ENCODE results near the gene FAM53A. TPM values are rescaled to one million over a fixed set of nuclear protein-coding genes. Genes with fewer than 3 reads are reported as not detected.

Gene FAM53A
- total and polyA plus RNA-seq, 10 of the 15 experiments (the other 5 are each of a cell fraction or from before 2014, with no cell fraction given): 0.02 to 0.87 (median 0.38) TPM; not detected in 2

DNA sequence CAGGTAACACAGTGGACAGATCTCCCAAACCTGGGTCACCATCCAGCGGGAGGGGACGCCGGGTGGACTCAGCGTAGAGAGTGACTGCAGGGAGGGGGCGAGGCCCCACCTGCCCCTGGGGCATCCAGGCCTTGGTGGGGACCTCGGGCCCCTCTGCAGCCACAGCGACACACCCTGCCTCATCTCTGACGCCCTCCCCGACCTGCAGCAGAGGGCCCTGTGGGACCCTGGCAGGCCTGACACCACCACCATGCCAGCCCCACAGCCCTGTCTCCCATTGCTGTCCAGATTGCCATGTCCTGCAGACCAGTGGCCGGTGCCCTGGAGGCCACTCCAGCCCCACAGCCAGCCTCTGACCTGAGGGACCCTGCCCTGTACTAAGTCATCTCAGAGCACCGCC is 45.2 kb downstream of the FAM53A start:
- no peak overlapping the region for H2AFZ ChIP-seq (ENCODE audit: control insufficient read depth, low read depth, low read length)
- H3K9ac ChIP-seq (ENCODE audit: control insufficient read depth, insufficient read depth, low read length): no peak overlapping the region
- WGBS (ENCODE audit: insufficient coverage, insufficient replicate concordance, low lambda C conversion rate, missing lambda C conversion rate): 42% methylated on average over 11 of the region's 11 CpGs
- H3K36me3 ChIP-seq (ENCODE audit: control insufficient read depth in 2 of 2, insufficient read depth in 2 of 2, low read length in 1 of 2): no peaks in the 10 kb centered on the region
- no peak overlapping the region for H3K4me3 ChIP-seq
- ChIA-PET POLR2A (no interaction called here), SMC1A (ENCODE audit: uncharacterized antibody, unreplicated experiment) (no interaction called here), RAD21 (ENCODE audit: unreplicated experiment) (no interaction called here), CTCF (no interaction called here)
- intact Hi-C loops (cut with micrococcal nuclease; ENCODE audit: unreplicated experiment) (no loop called here), in situ Hi-C loops (cut with MboI) (no loop called here)
- FAIRE-seq (no peak), DNase-seq (ENCODE audit: low read depth, low spot score) (no peak), ATAC-seq (no peak)
- H3K27ac ChIP-seq (ENCODE audit: control insufficient read depth, insufficient read depth): no peak overlapping the region
- no peak for TF ChIP-seq ETV6 (conservative IDR thresholded peaks at IDR 0.05 in 1 of 2, IDR thresholded peaks at IDR 0.05 in 1 of 2; ENCODE audit: borderline replicate concordance in 1 of 2, low read depth in 1 of 2)
- no peak for TF ChIP-seq SREBF1 (IDR thresholded peaks at IDR 0.05; ENCODE audit: low read length)
- no peak for TF ChIP-seq RELA (IDR thresholded peaks at IDR 0.05; ENCODE audit: borderline replicate concordance, partially characterized antibody)
- H3K79me2 ChIP-seq (ENCODE audit: control insufficient read depth, insufficient read depth, low read length): no peaks in the 10 kb centered on the region
- H3K4me1 ChIP-seq (ENCODE audit: control insufficient read depth, insufficient read depth, low read length): no peaks in the 10 kb centered on the region
- H3K27me3 ChIP-seq (replicated peaks in 1 of 2; ENCODE audit: control insufficient read depth in 2 of 2, insufficient read depth in 2 of 2, low read length in 1 of 2): no peaks in the 10 kb centered on the region
- no peaks in the 10 kb centered on the region for H4K20me1 ChIP-seq (ENCODE audit: control insufficient read depth, insufficient read depth)
- no peaks in the 10 kb centered on the region for H3K9me3 ChIP-seq (replicated peaks; ENCODE audit: control insufficient read depth, insufficient read depth, low read length)
- no peak overlapping the region for H3K4me2 ChIP-seq (ENCODE audit: control insufficient read depth, insufficient read depth)
- BruUV-seq (replicated peaks): no TSS peak

DNA sequence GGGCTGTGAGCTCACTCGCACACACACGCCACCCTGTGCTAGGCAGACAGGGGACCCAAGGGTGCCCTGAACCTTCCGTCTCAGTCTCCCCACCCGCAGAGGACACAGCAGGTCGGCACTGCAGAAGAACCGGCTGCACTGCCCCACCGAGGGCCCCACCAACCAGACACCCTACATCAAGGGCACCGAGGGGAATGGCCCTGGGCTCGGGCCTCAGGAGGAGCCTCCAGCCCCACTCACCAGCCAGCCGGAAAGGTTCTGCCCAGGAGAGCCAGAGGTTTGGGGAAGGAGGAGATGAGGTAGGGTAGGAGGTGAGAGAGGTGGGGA is 45.9 kb downstream of the FAM53A start:
- no TSS peak for BruUV-seq (replicated peaks)
- SMC1A ChIA-PET (ENCODE audit: uncharacterized antibody, unreplicated experiment): no interaction called here
- WGBS (ENCODE audit: insufficient coverage, insufficient replicate concordance, low lambda C conversion rate, missing lambda C conversion rate): 66% methylated on average over 10 of the region's 10 CpGs
- Histone ChIP-seq H3K79me2 (ENCODE audit: control insufficient read depth, insufficient read depth, low read length) (no peaks in the 10 kb centered on the region), H3K27ac (ENCODE audit: control insufficient read depth, insufficient read depth) (no peak overlapping the region), H3K9me3 (replicated peaks; ENCODE audit: control insufficient read depth, insufficient read depth, low read length) (no peaks in the 10 kb centered on the region), H3K4me3 (no peak overlapping the region), H3K27me3 (replicated peaks in 1 of 2; ENCODE audit: control insufficient read depth in 2 of 2, insufficient read depth in 2 of 2, low read length in 1 of 2) (no peaks in the 10 kb centered on the region), H3K9ac (ENCODE audit: control insufficient read depth, insufficient read depth, low read length) (no peak overlapping the region), H4K20me1 (ENCODE audit: control insufficient read depth, insufficient read depth) (no peaks in the 10 kb centered on the region), H3K4me2 (ENCODE audit: control insufficient read depth, insufficient read depth) (no peak overlapping the region), H3K36me3 (ENCODE audit: control insufficient read depth in 2 of 2, insufficient read depth in 2 of 2, low read length in 1 of 2) (no peaks in the 10 kb centered on the region), H3K4me1 (ENCODE audit: control insufficient read depth, insufficient read depth, low read length) (no peaks in the 10 kb centered on the region), H2AFZ (ENCODE audit: control insufficient read depth, low read depth, low read length) (no peak overlapping the region)
- RAD21 ChIA-PET (ENCODE audit: unreplicated experiment): no interaction called here
- DNase-seq (ENCODE audit: low read depth, low spot score) (no peak), ATAC-seq (no peak), FAIRE-seq (no peak)
- in situ Hi-C loops (cut with MboI): no loop called here
- intact Hi-C loops (cut with micrococcal nuclease; ENCODE audit: unreplicated experiment): no loop called here
- POLR2A ChIA-PET: no interaction called here
- CTCF ChIA-PET: no interaction called here
- TF ChIP-seq WRNIP1 (IDR thresholded peaks at IDR 0.05; ENCODE audit: borderline replicate concordance, low read depth, low read length) (no peak), IRF5 (IDR thresholded peaks at IDR 0.05; ENCODE audit: borderline replicate concordance) (no peak), CHD2 (IDR thresholded peaks at IDR 0.05; ENCODE audit: borderline replicate concordance, low read depth, low read length) (no peak), JUNB (IDR thresholded peaks at IDR 0.05) (no peak), ATF7 (IDR thresholded peaks at IDR 0.05; ENCODE audit: low read depth) (no peak), NFXL1 (IDR thresholded peaks at IDR 0.05; ENCODE audit: borderline replicate concordance) (no peak), KLF5 (IDR thresholded peaks at IDR 0.05; ENCODE audit: partially characterized antibody) (no peak), SMC3 (IDR thresholded peaks at IDR 0.05; ENCODE audit: borderline replicate concordance, low read length) (no peak), ATF2 (IDR thresholded peaks at IDR 0.05; ENCODE audit: low read length) (no peak), EZH2 (IDR thresholded peaks at IDR 0.05; ENCODE audit: borderline replicate concordance, control insufficient read depth, low read depth, low read length) (no peak), PML (IDR thresholded peaks at IDR 0.05; ENCODE audit: low read length) (no peak), SREBF1 (IDR thresholded peaks at IDR 0.05; ENCODE audit: low read length) (no peak)
- TF ChIP-seq, protein P1, sequence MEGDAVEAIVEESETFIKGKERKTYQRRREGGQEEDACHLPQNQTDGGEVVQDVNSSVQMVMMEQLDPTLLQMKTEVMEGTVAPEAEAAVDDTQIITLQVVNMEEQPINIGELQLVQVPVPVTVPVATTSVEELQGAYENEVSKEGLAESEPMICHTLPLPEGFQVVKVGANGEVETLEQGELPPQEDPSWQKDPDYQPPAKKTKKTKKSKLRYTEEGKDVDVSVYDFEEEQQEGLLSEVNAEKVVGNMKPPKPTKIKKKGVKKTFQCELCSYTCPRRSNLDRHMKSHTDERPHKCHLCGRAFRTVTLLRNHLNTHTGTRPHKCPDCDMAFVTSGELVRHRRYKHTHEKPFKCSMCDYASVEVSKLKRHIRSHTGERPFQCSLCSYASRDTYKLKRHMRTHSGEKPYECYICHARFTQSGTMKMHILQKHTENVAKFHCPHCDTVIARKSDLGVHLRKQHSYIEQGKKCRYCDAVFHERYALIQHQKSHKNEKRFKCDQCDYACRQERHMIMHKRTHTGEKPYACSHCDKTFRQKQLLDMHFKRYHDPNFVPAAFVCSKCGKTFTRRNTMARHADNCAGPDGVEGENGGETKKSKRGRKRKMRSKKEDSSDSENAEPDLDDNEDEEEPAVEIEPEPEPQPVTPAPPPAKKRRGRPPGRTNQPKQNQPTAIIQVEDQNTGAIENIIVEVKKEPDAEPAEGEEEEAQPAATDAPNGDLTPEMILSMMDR (IDR thresholded peaks at IDR 0.05 in 2 of 3, conservative IDR thresholded peaks at IDR 0.05 in 1 of 3; ENCODE audit: control insufficient read depth in 2 of 3, extremely low read depth in 1 of 3, insufficient read depth in 1 of 3, low read depth in 3 of 3, low read length in 3 of 3): no peak

Data from GM12878 (cell line).